PC-3 (cell line): Measurements from ENCODE around the gene CHM. TPM values are rescaled to one million over a fixed set of nuclear protein-coding genes. Genes with fewer than 3 reads are reported as not detected.
"Not testable (repeated sequence)": the region's sequence is repeated elsewhere in the genome, so short reads cannot be mapped to it uniquely, and the experiment has no call there.

ENCODE experiments used
- ATAC-seq: fragments of 200-7000 bp; cut with Tn5 transposase; 2 replicates; pipeline ENCODE4 v1.9.1; 2020; ENCODE audit warnings: mild to moderate bottlenecking, moderate library complexity
- BruUV-seq: library from RNA; stranded (reverse); fragments of 400-500 nt; replicated peaks from 2 replicates; lab custom pipeline; 2021; lab: Mats Ljungman, UMichigan
- CTCF ChIA-PET: fragments of 300-600 bp; sonication (Branson Sonifier 250); formaldehyde crosslinking; loops from one replicate; lab custom pipeline; 2022; ENCODE audit warnings: antibody characterized with exemption; lab: Charles Lee
- POLR2A ChIA-PET: fragments of 300-600 bp; sonication (Branson Sonifier 250); formaldehyde crosslinking; loops from one replicate; lab custom pipeline; 2022; ENCODE audit warnings: antibody characterized with exemption; ENCODE audit not compliant: unreplicated experiment; lab: Charles Lee
- DNase-seq: peaks from one replicate; pipeline ENCODE4 v3.0.0-alpha.2; 2015
- H2AFZ ChIP-seq: fragments of 300-600 bp; sonication (generic); 2 replicates; pipeline ENCODE4 v1.6.0; 2016; ENCODE audit warnings: antibody characterized with exemption, low read length
- H3F3A ChIP-seq: fragments of 300-600 bp; sonication (generic); one replicate; pipeline ENCODE4 v1.6.0; 2017; ENCODE audit warnings: antibody characterized with exemption, low read length, control low read depth, mild to moderate bottlenecking; ENCODE audit not compliant: unreplicated experiment
- H3K27ac ChIP-seq: fragments of 300-600 bp; sonication (generic); 2 replicates; pipeline ENCODE4 v1.5.1; 2016; ENCODE audit warnings: mild to moderate bottlenecking, low read length
- H3K27me3 ChIP-seq: fragments of 300-600 bp; sonication (generic); 2 replicates; pipeline ENCODE4 v1.6.1; 2016; ENCODE audit warnings: low read length, mixed read lengths
- H3K36me3 ChIP-seq: fragments of 300-600 bp; sonication (generic); 2 replicates; pipeline ENCODE4 v1.6.1; 2016; ENCODE audit warnings: low read depth, mixed run types, low read length, mixed read lengths
- H3K4me1 ChIP-seq: fragments of 300-600 bp; sonication (generic); 2 replicates; pipeline ENCODE4 v1.5.1; 2016; ENCODE audit warnings: low read length; ENCODE audit not compliant: insufficient read depth
- H3K4me2 ChIP-seq: fragments of 300-600 bp; sonication (generic); 2 replicates; pipeline ENCODE4 v1.6.0; 2016; ENCODE audit warnings: low read length
- H3K4me3 ChIP-seq: fragments of 300-600 bp; sonication (generic); 2 replicates; pipeline ENCODE4 v1.5.1; 2016; ENCODE audit warnings: mild to moderate bottlenecking, low read length, mixed read lengths
- H3K79me2 ChIP-seq: fragments of 300-600 bp; sonication (generic); 2 replicates; pipeline ENCODE4 v1.6.1; 2017; ENCODE audit warnings: low read length, mixed read lengths
- H3K9ac ChIP-seq: fragments of 300-600 bp; sonication (generic); 2 replicates; pipeline ENCODE4 v1.6.0; 2016; ENCODE audit warnings: mild to moderate bottlenecking, low read length
- H3K9me2 ChIP-seq: fragments of 300-600 bp; sonication (generic); replicated peaks from 2 replicates; pipeline ENCODE4 v1.6.1; 2016; ENCODE audit warnings: mixed run types, low read length, mixed read lengths
- H3K9me3 ChIP-seq: fragments of 300-600 bp; sonication (generic); 2 replicates; pipeline ENCODE4 v1.6.1; 2016; ENCODE audit warnings: low read length, mixed read lengths
- H4K20me1 ChIP-seq: fragments of 300-600 bp; sonication (generic); 2 replicates; pipeline ENCODE4 v1.6.1; 2016; ENCODE audit warnings: low read length, mixed read lengths
- CTCF ChIP-seq: fragments of 300-600 bp; sonication (generic); conservative IDR thresholded peaks from 2 replicates; pipeline ENCODE4 v1.5.1; 2017; ENCODE audit warnings: antibody characterized with exemption, low read depth, mild to moderate bottlenecking, low read length
- EZH2 ChIP-seq: fragments of 300-600 bp; sonication (generic); IDR thresholded peaks from one replicate; pipeline ENCODE4 v1.6.1; 2017; ENCODE audit warnings: antibody characterized with exemption, mild to moderate bottlenecking, low read length; ENCODE audit not compliant: unreplicated experiment
- EZH2phosphoT487 ChIP-seq: fragments of 300-600 bp; sonication (generic); IDR thresholded peaks from 2 replicates; pipeline ENCODE4 v1.6.1; 2018; ENCODE audit warnings: mild to moderate bottlenecking, antibody characterized with exemption, low read length, borderline replicate concordance
- intact Hi-C: fragments of 100-400 bp; cut with micrococcal nuclease; formaldehyde crosslinking; loops from 2 replicates; pipeline ENCODE4 v1.9.0; 2023
- total RNA-seq: library from RNA; depleted of rRNA; stranded (reverse); fragments of >200 nt; gene quantifications from 2 replicates; pipeline ENCODE4 v1.2.3, GENCODE V29; 2014

CHM gene
- total RNA-seq, 1 experiment from 2014 or later = 14.9 TPM

DNA sequence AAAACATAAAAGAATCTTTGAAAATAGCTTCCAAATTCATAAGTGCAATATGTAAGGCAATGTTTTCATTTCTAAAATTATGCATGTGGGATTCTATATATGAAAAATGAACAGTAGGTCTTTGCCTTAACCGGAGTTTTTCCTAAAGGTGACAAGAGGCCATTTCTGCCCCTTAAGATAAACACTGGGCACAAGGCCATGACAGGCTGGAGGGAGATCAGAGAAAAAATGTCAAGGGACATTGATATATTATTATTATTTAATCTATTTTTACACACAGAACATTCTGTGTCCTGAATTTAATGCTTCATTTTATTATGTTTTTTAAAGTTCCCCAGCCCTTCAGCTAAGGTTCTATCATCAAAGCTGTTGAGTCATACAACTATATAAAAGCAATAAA lies 118.8 kb downstream of the CHM start:
- POLR2A ChIA-PET = no interaction called here
- DNase-seq = no peak

DNA sequence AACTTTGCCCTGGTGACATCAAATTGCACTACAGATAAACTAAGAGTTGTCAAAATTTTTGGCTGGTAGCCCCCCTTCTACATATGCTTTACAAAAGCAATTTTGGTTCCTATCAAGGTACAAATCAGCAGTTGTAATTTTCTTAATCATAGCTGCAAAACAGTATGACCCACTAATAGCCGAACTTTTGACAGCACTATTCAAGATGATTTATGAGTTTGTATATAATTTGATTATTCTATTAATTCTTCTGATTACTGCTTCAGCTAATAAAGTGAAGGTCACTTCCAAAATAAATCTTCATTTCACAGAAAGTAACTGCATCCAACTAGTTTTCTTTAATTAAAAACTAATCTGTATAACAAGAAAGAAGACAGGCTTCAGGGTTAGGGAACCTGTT lies 119.6 kb downstream of the CHM start:
- CTCF ChIA-PET = no interaction called here
- ATAC-seq = no peak
- TF ChIP-seq EZH2phosphoT487 (no peak), CTCF (no peak), EZH2 (no peak)
- H3K9me2 ChIP-seq = no peaks in the 10 kb centered on the region
- peaks cover 9% of the 10 kb centered on the region; the same call in 1 of the 2 replicates for H3K4me1 ChIP-seq
- no peaks in the 10 kb centered on the region for H3K9me3 ChIP-seq
- H3F3A ChIP-seq = no peaks in the 10 kb centered on the region
- intact Hi-C loops = no loop called here
- no peaks in the 10 kb centered on the region for H3K36me3 ChIP-seq
- no peak for DNase-seq
- H4K20me1 ChIP-seq = no peaks in the 10 kb centered on the region
- no peak overlapping the region for H2AFZ ChIP-seq
- H3K9ac ChIP-seq = no peak overlapping the region
- H3K4me3 ChIP-seq = no peak overlapping the region
- no peak overlapping the region for H3K27ac ChIP-seq
- H3K4me2 ChIP-seq = no peak overlapping the region
- POLR2A ChIA-PET = no interaction called here
- no peaks in the 10 kb centered on the region for H3K27me3 ChIP-seq
- H3K79me2 ChIP-seq = no peaks in the 10 kb centered on the region
- BruUV-seq = no TSS peak

More for the DNA sequence above, 118.8 kb downstream of the CHM start:
- H3K27me3 ChIP-seq = no peaks in the 10 kb centered on the region
- no peaks in the 10 kb centered on the region for H3K36me3 ChIP-seq
- no peak for ATAC-seq
- intact Hi-C loops = no loop called here
- no peaks in the 10 kb centered on the region for H4K20me1 ChIP-seq
- peaks cover under 1% of the 10 kb centered on the region; the same call in 1 of the 2 replicates for H3K4me1 ChIP-seq
- TF ChIP-seq EZH2phosphoT487 = no peak
- no peak for TF ChIP-seq CTCF
- no peak for TF ChIP-seq EZH2
- H3K9me2 ChIP-seq = no peaks in the 10 kb centered on the region
- no peak overlapping the region for H3K4me2 ChIP-seq
- H3K9ac ChIP-seq = no peak overlapping the region
- H2AFZ ChIP-seq = no peak overlapping the region
- CTCF ChIA-PET = no interaction called here
- H3K4me3 ChIP-seq = no peak overlapping the region
- no peak overlapping the region for H3K27ac ChIP-seq
- BruUV-seq = no TSS peak
- no peaks in the 10 kb centered on the region for H3F3A ChIP-seq
- H3K9me3 ChIP-seq = no peaks in the 10 kb centered on the region
- H3K79me2 ChIP-seq = no peaks in the 10 kb centered on the region

GRCh38 chrX:85922821-85923220 lies 124.5 kb downstream of the CHM start:
- DNase-seq = peak; percentile 69
- ChIA-PET CTCF (no interaction called here), POLR2A (no interaction called here)
- Histone ChIP-seq H3K9me3 (no peaks in the 10 kb centered on the region), H3K27me3 (no peaks in the 10 kb centered on the region), H4K20me1 (no peaks in the 10 kb centered on the region), H3F3A (no peaks in the 10 kb centered on the region), H3K9me2 (no peaks in the 10 kb centered on the region), H3K79me2 (no peaks in the 10 kb centered on the region), H3K4me2 (no peak overlapping the region), H3K9ac (no peak overlapping the region), H3K4me1 (peaks cover 12% of the 10 kb centered on the region; the same call in 1 of the 2 replicates), H3K4me3 (no peak overlapping the region), H2AFZ (no peak overlapping the region), H3K36me3 (no peaks in the 10 kb centered on the region), H3K27ac (peak overlapping the region; percentile 44)
- intact Hi-C loops = no loop called here
- no TSS peak for BruUV-seq
- peak; percentile 66 for ATAC-seq
- TF ChIP-seq EZH2 (no peak), CTCF (no peak), EZH2phosphoT487 (no peak)

DNA sequence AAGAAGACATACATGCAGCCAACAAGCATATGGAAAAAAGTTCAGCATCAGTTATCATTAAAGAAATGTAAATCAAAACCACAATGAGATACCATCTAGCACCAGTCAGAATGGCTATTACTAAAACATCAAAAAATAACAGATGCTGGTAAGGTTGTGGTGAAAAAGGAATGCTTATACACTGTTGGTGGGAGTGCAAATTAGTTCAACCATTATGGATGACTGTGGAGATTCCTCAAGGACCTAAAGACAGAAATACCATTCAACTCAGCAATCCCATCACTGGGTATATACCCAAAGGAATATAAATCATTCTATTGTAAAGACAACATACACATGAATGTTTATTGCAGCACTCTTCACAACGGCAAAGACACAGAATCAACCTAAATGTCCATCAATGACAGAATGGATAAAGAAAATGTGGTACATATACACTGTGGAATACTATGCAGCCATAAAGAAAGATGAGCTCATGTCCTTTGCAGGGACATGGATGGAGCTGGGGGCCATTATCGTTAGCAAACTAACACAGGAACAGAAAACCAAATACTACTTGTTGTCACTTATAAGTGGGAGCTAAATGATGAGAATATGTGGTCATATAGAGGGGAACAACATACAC lies 130.6 kb downstream of the CHM start:
- ATAC-seq, POLR2A ChIA-PET, H3K4me3 ChIP-seq, H3K4me1 ChIP-seq, H3K27me3 ChIP-seq, CTCF ChIA-PET, H3K9ac ChIP-seq, DNase-seq, H3K27ac ChIP-seq, H3F3A ChIP-seq, H3K9me3 ChIP-seq, H3K36me3 ChIP-seq, H3K4me2 ChIP-seq, H4K20me1 ChIP-seq, BruUV-seq, H2AFZ ChIP-seq, intact Hi-C loops, H3K79me2 ChIP-seq, H3K9me2 ChIP-seq: not testable (repeated sequence)
